Astrocyte (in vitro differentiated cells and primary cell): ENCODE results near the gene RPH3AL. TPM values are rescaled to one million over a fixed set of nuclear protein-coding genes. Genes with fewer than 3 reads are reported as not detected.

Source experiments
- DNase-seq: peaks from one replicate; pipeline ENCODE4 v3.0.0-alpha.2; 2010; ENCODE audit warnings: low read depth
- FAIRE-seq: peaks from 2 replicates; lab custom pipeline; 2011; peaks lifted over from hg19 to GRCh38; lab: Jason Lieb, UNC
- H2AFZ ChIP-seq: 2 replicates; pipeline ENCODE4 v1.6.0; 2012; ENCODE audit warnings: low read depth, low read length, inconsistent platforms
- H3K27ac ChIP-seq: 2 replicates; pipeline ENCODE4 v1.5.1; 2011; ENCODE audit warnings: low read depth, low read length, inconsistent platforms
- H3K27me3 ChIP-seq: 2 replicates; pipeline ENCODE4 v1.6.0; 2011; ENCODE audit warnings: low read length, inconsistent platforms; ENCODE audit not compliant: insufficient read depth
- H3K36me3 ChIP-seq: 2 replicates; pipeline ENCODE4 v1.5.1; 2011; ENCODE audit warnings: low read length, inconsistent platforms; ENCODE audit not compliant: insufficient read depth
- H3K4me1 ChIP-seq: 2 replicates; pipeline ENCODE4 v1.5.1; 2011; ENCODE audit warnings: low read length, inconsistent platforms; ENCODE audit not compliant: insufficient read depth
- H3K4me2 ChIP-seq: 2 replicates; pipeline ENCODE4 v1.6.0; 2012; ENCODE audit warnings: low read length, inconsistent platforms
- H3K4me3 ChIP-seq: 2 replicates; pipeline ENCODE4 v1.5.1; 2011; ENCODE audit warnings: low read depth, mild to moderate bottlenecking, low read length, inconsistent platforms; ENCODE audit not compliant: insufficient read depth
- H3K79me2 ChIP-seq: 2 replicates; pipeline ENCODE4 v1.6.0; 2012; ENCODE audit warnings: mild to moderate bottlenecking, low read length, inconsistent platforms; ENCODE audit not compliant: insufficient read depth
- H3K9ac ChIP-seq: 2 replicates; pipeline ENCODE4 v1.6.0; 2012; ENCODE audit warnings: mild to moderate bottlenecking, low read length, inconsistent platforms
- H3K9me3 ChIP-seq: 2 replicates; pipeline ENCODE4 v1.5.1; 2012; ENCODE audit warnings: low read depth, mild to moderate bottlenecking, low read length, inconsistent platforms; ENCODE audit not compliant: insufficient read depth
- H4K20me1 ChIP-seq: 2 replicates; pipeline ENCODE4 v1.6.0; 2012; ENCODE audit warnings: low read length, inconsistent platforms; ENCODE audit not compliant: insufficient read depth
- H3K27ac Mint-ChIP-seq: one replicate; pipeline ENCODE4 v1.8.0; 2021; ENCODE audit warnings: mild to moderate bottlenecking, mixed read lengths; ENCODE audit not compliant: unreplicated experiment
- H3K27me3 Mint-ChIP-seq: one replicate; pipeline ENCODE4 v1.8.0; 2021; ENCODE audit warnings: low read depth, mixed read lengths; ENCODE audit not compliant: unreplicated experiment
- H3K36me3 Mint-ChIP-seq: one replicate; pipeline ENCODE4 v1.8.0; 2021; ENCODE audit warnings: low read depth, mixed read lengths; ENCODE audit not compliant: unreplicated experiment
- H3K4me1 Mint-ChIP-seq: one replicate; pipeline ENCODE4 v1.8.0; 2021; ENCODE audit warnings: low read depth, mixed read lengths; ENCODE audit not compliant: unreplicated experiment
- H3K4me3 Mint-ChIP-seq: one replicate; pipeline ENCODE4 v1.8.0; 2021; ENCODE audit warnings: mild to moderate bottlenecking, moderate library complexity, mixed read lengths; ENCODE audit not compliant: unreplicated experiment
- H3K9me3 Mint-ChIP-seq: one replicate; pipeline ENCODE4 v1.8.0; 2021; ENCODE audit warnings: mild to moderate bottlenecking, mixed read lengths; ENCODE audit not compliant: unreplicated experiment
- EZH2 ChIP-seq: IDR thresholded peaks from 2 replicates; pipeline ENCODE4 v1.6.1; 2012; ENCODE audit warnings: mild to moderate bottlenecking, low read length, inconsistent platforms; ENCODE audit not compliant: insufficient read depth
- total RNA-seq: library from RNA; stranded (reverse); gene quantifications from 2 replicates; pipeline ENCODE4 v1.2.1, GENCODE V29; 2021
- TF ChIP-seq, protein P1 (sequence below): IDR thresholded peaks from 2 replicates; pipeline ENCODE4 v1.5.1; 2011; ENCODE audit warnings: low read depth, mild to moderate bottlenecking, inconsistent platforms, low read length, moderate library complexity; ENCODE audit not compliant: insufficient read depth

The RPH3AL gene
- total RNA-seq, 1 donor from 2014 or later: 3.7 TPM

- Histone ChIP-seq H3K27me3 (peaks cover 8% of the 10 kb centered on the region), H3K4me1 (no peaks in the 10 kb centered on the region), H3K4me2 (no peak overlapping the region), H2AFZ (no peak overlapping the region), H4K20me1 (no peaks in the 10 kb centered on the region), H3K27ac (no peak overlapping the region), H3K79me2 (no peaks in the 10 kb centered on the region), H3K4me3 (no peak overlapping the region), H3K9me3 (no peaks in the 10 kb centered on the region), H3K9ac (no peak overlapping the region), H3K36me3 (no peaks in the 10 kb centered on the region)
- no peak overlapping the region for H3K4me3 Mint-ChIP-seq
- peaks cover 2% of the 10 kb centered on the region for H3K36me3 Mint-ChIP-seq
- H3K27me3 Mint-ChIP-seq: peaks cover 35% of the 10 kb centered on the region
- TF ChIP-seq EZH2: no peak
- TF ChIP-seq, protein P1, sequence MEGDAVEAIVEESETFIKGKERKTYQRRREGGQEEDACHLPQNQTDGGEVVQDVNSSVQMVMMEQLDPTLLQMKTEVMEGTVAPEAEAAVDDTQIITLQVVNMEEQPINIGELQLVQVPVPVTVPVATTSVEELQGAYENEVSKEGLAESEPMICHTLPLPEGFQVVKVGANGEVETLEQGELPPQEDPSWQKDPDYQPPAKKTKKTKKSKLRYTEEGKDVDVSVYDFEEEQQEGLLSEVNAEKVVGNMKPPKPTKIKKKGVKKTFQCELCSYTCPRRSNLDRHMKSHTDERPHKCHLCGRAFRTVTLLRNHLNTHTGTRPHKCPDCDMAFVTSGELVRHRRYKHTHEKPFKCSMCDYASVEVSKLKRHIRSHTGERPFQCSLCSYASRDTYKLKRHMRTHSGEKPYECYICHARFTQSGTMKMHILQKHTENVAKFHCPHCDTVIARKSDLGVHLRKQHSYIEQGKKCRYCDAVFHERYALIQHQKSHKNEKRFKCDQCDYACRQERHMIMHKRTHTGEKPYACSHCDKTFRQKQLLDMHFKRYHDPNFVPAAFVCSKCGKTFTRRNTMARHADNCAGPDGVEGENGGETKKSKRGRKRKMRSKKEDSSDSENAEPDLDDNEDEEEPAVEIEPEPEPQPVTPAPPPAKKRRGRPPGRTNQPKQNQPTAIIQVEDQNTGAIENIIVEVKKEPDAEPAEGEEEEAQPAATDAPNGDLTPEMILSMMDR: no peak
- DNase-seq (no peak), FAIRE-seq (no peak)
- H3K27ac Mint-ChIP-seq: no peak overlapping the region
- H3K9me3 Mint-ChIP-seq: peaks cover 11% of the 10 kb centered on the region
- H3K4me1 Mint-ChIP-seq: peaks cover 2% of the 10 kb centered on the region
Measured at GRCh38 chr17:280901-281300, 71.7 kb downstream of the RPH3AL start.

DNA sequence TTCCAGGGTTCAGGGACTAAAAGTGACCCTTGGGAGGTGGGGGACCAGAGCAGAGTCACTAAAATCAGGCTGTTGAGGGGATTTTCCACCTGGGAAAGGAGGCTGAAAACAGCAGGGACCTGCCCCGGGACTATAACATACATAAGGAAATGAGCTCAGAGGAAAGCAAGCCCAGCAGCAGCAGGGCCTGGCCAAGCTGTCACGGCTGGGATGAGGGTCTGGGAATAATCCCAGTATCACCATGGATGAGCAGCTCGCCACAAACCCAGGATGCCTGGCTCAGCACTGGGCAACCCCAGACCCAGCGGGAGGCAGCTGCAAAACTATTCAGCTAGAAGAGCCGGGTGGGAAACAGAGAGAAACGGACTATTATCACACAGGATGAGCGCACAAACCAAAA lies 72.4 kb downstream of the RPH3AL start:
- Histone ChIP-seq H3K36me3 (no peaks in the 10 kb centered on the region), H4K20me1 (no peaks in the 10 kb centered on the region), H2AFZ (no peak overlapping the region), H3K27me3 (peaks cover 8% of the 10 kb centered on the region), H3K4me3 (no peak overlapping the region), H3K4me2 (no peak overlapping the region), H3K9me3 (no peaks in the 10 kb centered on the region), H3K79me2 (no peaks in the 10 kb centered on the region), H3K9ac (no peak overlapping the region), H3K4me1 (no peaks in the 10 kb centered on the region), H3K27ac (no peak overlapping the region)
- Mint-ChIP-seq H3K9me3 (peaks cover 11% of the 10 kb centered on the region), H3K36me3 (no peaks in the 10 kb centered on the region), H3K4me1 (peaks cover 2% of the 10 kb centered on the region), H3K4me3 (no peak overlapping the region), H3K27ac (peak overlapping the region; percentile 44), H3K27me3 (peaks cover 35% of the 10 kb centered on the region)
- no peak for TF ChIP-seq EZH2
- TF ChIP-seq, protein P1: no peak
- FAIRE-seq: no peak
- no peak for DNase-seq

GRCh38 chr17:279776-280175 lies 72.8 kb downstream of the RPH3AL start:
- DNase-seq (no peak), FAIRE-seq (no peak)
- Histone ChIP-seq H3K9ac (no peak overlapping the region), H3K27me3 (peaks cover 8% of the 10 kb centered on the region), H3K4me3 (no peak overlapping the region), H3K9me3 (no peaks in the 10 kb centered on the region), H3K36me3 (no peaks in the 10 kb centered on the region), H2AFZ (no peak overlapping the region), H3K4me2 (no peak overlapping the region), H4K20me1 (no peaks in the 10 kb centered on the region), H3K4me1 (no peaks in the 10 kb centered on the region), H3K79me2 (no peaks in the 10 kb centered on the region), H3K27ac (no peak overlapping the region)
- H3K27ac Mint-ChIP-seq: no peak overlapping the region
- peaks cover 37% of the 10 kb centered on the region for H3K27me3 Mint-ChIP-seq
- peaks cover 2% of the 10 kb centered on the region for H3K4me1 Mint-ChIP-seq
- no peaks in the 10 kb centered on the region for H3K36me3 Mint-ChIP-seq
- TF ChIP-seq EZH2: no peak
- TF ChIP-seq, protein P1: no peak
- peaks cover 11% of the 10 kb centered on the region for H3K9me3 Mint-ChIP-seq
- H3K4me3 Mint-ChIP-seq: no peak overlapping the region
